ENCODE results near the gene PLOD1.
A peak's percentile ranks its signal among the peaks of the same experiment; 100 is the strongest.

The PLOD1 gene

GRCh38 chr1:11952455-11953109 is 18.1 kb downstream of the PLOD1 start:
- peak overlapping the region; percentile 25 for H3K4me3 Mint-ChIP-seq
- peaks cover 4% of the 10 kb centered on the region for H3K36me3 Mint-ChIP-seq (ENCODE audit: insufficient read depth)
- peak; percentile 43 for ATAC-seq (replicated peaks; ENCODE audit: extremely low read depth, poor library complexity, severe bottlenecking)
- no peaks in the 10 kb centered on the region for H3K4me1 Mint-ChIP-seq
- H3K9me3 Mint-ChIP-seq, result no peaks in the 10 kb centered on the region
- no peak overlapping the region for H3K27ac Mint-ChIP-seq (ENCODE audit: low read depth)
- DNase-seq (ENCODE audit: low spot score in 2 of 2), result no peak
- H3K27me3 Mint-ChIP-seq, result no peaks in the 10 kb centered on the region

- no peaks in the 10 kb centered on the region for H3K4me1 Mint-ChIP-seq
- no peaks in the 10 kb centered on the region for H3K36me3 Mint-ChIP-seq (ENCODE audit: insufficient read depth)
- H3K9me3 Mint-ChIP-seq, result no peaks in the 10 kb centered on the region
- H3K4me3 Mint-ChIP-seq, result no peak overlapping the region
- ATAC-seq (replicated peaks; ENCODE audit: extremely low read depth, poor library complexity, severe bottlenecking), result no peak
- H3K27ac Mint-ChIP-seq (ENCODE audit: low read depth), result no peak overlapping the region
- DNase-seq (ENCODE audit: low spot score in 2 of 2), result no peak
- H3K27me3 Mint-ChIP-seq, result no peaks in the 10 kb centered on the region
Measured at GRCh38 chr1:11955221-11955620, 20.7 kb downstream of the PLOD1 start.

GRCh38 chr1:11957398-11957797 is 22.9 kb downstream of the PLOD1 start:
- Mint-ChIP-seq H3K27me3 (no peaks in the 10 kb centered on the region), H3K27ac (ENCODE audit: low read depth) (no peak overlapping the region), H3K4me1 (no peaks in the 10 kb centered on the region), H3K36me3 (ENCODE audit: insufficient read depth) (peaks cover 2% of the 10 kb centered on the region), H3K9me3 (no peaks in the 10 kb centered on the region), H3K4me3 (no peak overlapping the region)
- ATAC-seq (replicated peaks; ENCODE audit: extremely low read depth, poor library complexity, severe bottlenecking) (no peak), DNase-seq (ENCODE audit: low spot score in 2 of 2) (no peak)

GRCh38 chr1:11957897-11958296 is 23.4 kb downstream of the PLOD1 start:
- no peaks in the 10 kb centered on the region for H3K4me1 Mint-ChIP-seq
- DNase-seq (ENCODE audit: low spot score in 2 of 2) (no peak), ATAC-seq (replicated peaks; ENCODE audit: extremely low read depth, poor library complexity, severe bottlenecking) (no peak)
- H3K4me3 Mint-ChIP-seq, result no peak overlapping the region
- no peak overlapping the region for H3K27ac Mint-ChIP-seq (ENCODE audit: low read depth)
- H3K27me3 Mint-ChIP-seq, result no peaks in the 10 kb centered on the region
- H3K9me3 Mint-ChIP-seq, result no peaks in the 10 kb centered on the region
- H3K36me3 Mint-ChIP-seq (ENCODE audit: insufficient read depth), result peaks cover 2% of the 10 kb centered on the region

GRCh38 chr1:11960276-11960675 is 25.8 kb downstream of the PLOD1 start:
- Mint-ChIP-seq H3K9me3 (no peaks in the 10 kb centered on the region), H3K4me3 (no peak overlapping the region), H3K4me1 (no peaks in the 10 kb centered on the region), H3K27ac (ENCODE audit: low read depth) (peak overlapping the region; percentile 61), H3K27me3 (no peaks in the 10 kb centered on the region), H3K36me3 (ENCODE audit: insufficient read depth) (peaks cover 7% of the 10 kb centered on the region)
- ATAC-seq (replicated peaks; ENCODE audit: extremely low read depth, poor library complexity, severe bottlenecking), result no peak
- no peak for DNase-seq (ENCODE audit: low spot score in 2 of 2)

- ATAC-seq (replicated peaks; ENCODE audit: extremely low read depth, poor library complexity, severe bottlenecking) (no peak), DNase-seq (ENCODE audit: low spot score in 2 of 2) (no peak)
- peaks cover 7% of the 10 kb centered on the region for H3K36me3 Mint-ChIP-seq (ENCODE audit: insufficient read depth)
- no peaks in the 10 kb centered on the region for H3K4me1 Mint-ChIP-seq
- H3K27me3 Mint-ChIP-seq, result no peaks in the 10 kb centered on the region
- no peak overlapping the region for H3K4me3 Mint-ChIP-seq
- no peaks in the 10 kb centered on the region for H3K9me3 Mint-ChIP-seq
- no peak overlapping the region for H3K27ac Mint-ChIP-seq (ENCODE audit: low read depth)
Measured at GRCh38 chr1:11960715-11961114, 26.2 kb downstream of the PLOD1 start.

- no peak for DNase-seq (ENCODE audit: low spot score in 2 of 2)
- Mint-ChIP-seq H3K36me3 (ENCODE audit: insufficient read depth) (peaks cover 7% of the 10 kb centered on the region), H3K9me3 (no peaks in the 10 kb centered on the region)
Measured at GRCh38 chr1:11961230-11961629, 26.7 kb downstream of the PLOD1 start.

GRCh38 chr1:11963622-11964021 is 29.1 kb downstream of the PLOD1 start:
- H3K9me3 Mint-ChIP-seq, result no peaks in the 10 kb centered on the region
- no peak for DNase-seq (ENCODE audit: low spot score in 2 of 2)
- no peak overlapping the region for H3K27ac Mint-ChIP-seq (ENCODE audit: low read depth)
- H3K4me3 Mint-ChIP-seq, result no peak overlapping the region
- H3K4me1 Mint-ChIP-seq, result no peaks in the 10 kb centered on the region
- peaks cover 8% of the 10 kb centered on the region for H3K36me3 Mint-ChIP-seq (ENCODE audit: insufficient read depth)
- H3K27me3 Mint-ChIP-seq, result no peaks in the 10 kb centered on the region
- no peak for ATAC-seq (replicated peaks; ENCODE audit: extremely low read depth, poor library complexity, severe bottlenecking)

More at GRCh38 chr1:11961230-11961629, 26.7 kb downstream of the PLOD1 start:
- Mint-ChIP-seq H3K27me3 (no peaks in the 10 kb centered on the region), H3K4me3 (no peak overlapping the region), H3K27ac (ENCODE audit: low read depth) (no peak overlapping the region), H3K4me1 (no peaks in the 10 kb centered on the region)
- ATAC-seq (replicated peaks; ENCODE audit: extremely low read depth, poor library complexity, severe bottlenecking), result no peak

- DNase-seq (ENCODE audit: low spot score in 2 of 2) (no peak), ATAC-seq (replicated peaks; ENCODE audit: extremely low read depth, poor library complexity, severe bottlenecking) (no peak)
- no peaks in the 10 kb centered on the region for H3K27me3 Mint-ChIP-seq
- peaks cover 8% of the 10 kb centered on the region for H3K36me3 Mint-ChIP-seq (ENCODE audit: insufficient read depth)
- H3K9me3 Mint-ChIP-seq, result no peaks in the 10 kb centered on the region
- H3K4me3 Mint-ChIP-seq, result no peak overlapping the region
- no peaks in the 10 kb centered on the region for H3K4me1 Mint-ChIP-seq
- H3K27ac Mint-ChIP-seq (ENCODE audit: low read depth), result no peak overlapping the region
Measured at GRCh38 chr1:11964656-11965055, 30.1 kb downstream of the PLOD1 start.

GRCh38 chr1:11967028-11967547 is 32.6 kb downstream of the PLOD1 start:
- no peaks in the 10 kb centered on the region for H3K4me1 Mint-ChIP-seq
- no peak overlapping the region for H3K27ac Mint-ChIP-seq (ENCODE audit: low read depth)
- no peaks in the 10 kb centered on the region for H3K9me3 Mint-ChIP-seq
- peaks cover 8% of the 10 kb centered on the region for H3K36me3 Mint-ChIP-seq (ENCODE audit: insufficient read depth)
- DNase-seq (ENCODE audit: low spot score in 2 of 2) (no peak), ATAC-seq (replicated peaks; ENCODE audit: extremely low read depth, poor library complexity, severe bottlenecking) (no peak)
- no peaks in the 10 kb centered on the region for H3K27me3 Mint-ChIP-seq
- no peak overlapping the region for H3K4me3 Mint-ChIP-seq

- H3K4me1 Mint-ChIP-seq, result no peaks in the 10 kb centered on the region
- H3K36me3 Mint-ChIP-seq (ENCODE audit: insufficient read depth), result peaks cover 5% of the 10 kb centered on the region
- no peak overlapping the region for H3K27ac Mint-ChIP-seq (ENCODE audit: low read depth)
- H3K27me3 Mint-ChIP-seq, result no peaks in the 10 kb centered on the region
- H3K4me3 Mint-ChIP-seq, result no peak overlapping the region
- no peak for ATAC-seq (replicated peaks; ENCODE audit: extremely low read depth, poor library complexity, severe bottlenecking)
- no peak for DNase-seq (ENCODE audit: low spot score in 2 of 2)
- H3K9me3 Mint-ChIP-seq, result no peaks in the 10 kb centered on the region
Measured at GRCh38 chr1:11970441-11971185, 36.1 kb downstream of the PLOD1 start.

- H3K36me3 Mint-ChIP-seq (ENCODE audit: insufficient read depth), result peaks cover 19% of the 10 kb centered on the region
- no peak overlapping the region for H3K4me3 Mint-ChIP-seq
- H3K27ac Mint-ChIP-seq (ENCODE audit: low read depth), result no peak overlapping the region
- ATAC-seq (replicated peaks; ENCODE audit: extremely low read depth, poor library complexity, severe bottlenecking), result no peak
- H3K4me1 Mint-ChIP-seq, result peaks cover 28% of the 10 kb centered on the region
- DNase-seq (ENCODE audit: low spot score in 2 of 2), result no peak
- no peaks in the 10 kb centered on the region for H3K27me3 Mint-ChIP-seq
- no peaks in the 10 kb centered on the region for H3K9me3 Mint-ChIP-seq
Measured at GRCh38 chr1:11977625-11978024, 43.1 kb downstream of the PLOD1 start.

- ATAC-seq (replicated peaks; ENCODE audit: extremely low read depth, poor library complexity, severe bottlenecking), result no peak
- no peak for DNase-seq (ENCODE audit: low spot score in 2 of 2)
- Mint-ChIP-seq H3K27ac (ENCODE audit: low read depth) (no peak overlapping the region), H3K36me3 (ENCODE audit: insufficient read depth) (peaks cover 24% of the 10 kb centered on the region), H3K27me3 (no peaks in the 10 kb centered on the region), H3K9me3 (no peaks in the 10 kb centered on the region), H3K4me3 (no peak overlapping the region), H3K4me1 (peaks cover 30% of the 10 kb centered on the region)
Measured at GRCh38 chr1:11978301-11978700, 43.8 kb downstream of the PLOD1 start.
